Thyroid gland (tissue), 4 donors: ENCODE results near the gene PEX14.

Source experiments
- CTCF ChIP-seq, 6 experiments: fragments of 200-600 bp in 3 of 6; fragments of 450-650 bp in 3 of 6; sonication (generic) in 3 of 6; IDR thresholded peaks; one replicate each; pipeline ENCODE4 v1.5.1; 2016 to 2019; ENCODE audit warnings: antibody characterized with exemption in 6 of 6, mild to moderate bottlenecking in 2 of 6, inconsistent platforms in 1 of 6, moderate library complexity in 1 of 6
- POLR2A ChIP-seq, 2 donors: fragments of 450-650 bp; IDR thresholded peaks; one replicate each; pipeline ENCODE4 v1.6.1; 2017; ENCODE audit warnings: antibody characterized with exemption in 2 of 2, mild to moderate bottlenecking in 2 of 2, moderate library complexity in 1 of 2

- TF ChIP-seq CTCF (IDR thresholded peaks at IDR 0.05): no peak
- no peak for TF ChIP-seq POLR2A (IDR thresholded peaks at IDR 0.05)
Measured at GRCh38 chr1:10612436-10613160, 137.8 kb downstream of the PEX14 start.
